A204.1 (cell line): Measurements from ENCODE around the gene TCTN2.

Experiments used
- FAIRE-seq: peaks from 2 replicates; lab custom pipeline; 2012; peaks lifted over from hg19 to GRCh38; lab: Jason Lieb, UNC

TCTN2 gene

DNA sequence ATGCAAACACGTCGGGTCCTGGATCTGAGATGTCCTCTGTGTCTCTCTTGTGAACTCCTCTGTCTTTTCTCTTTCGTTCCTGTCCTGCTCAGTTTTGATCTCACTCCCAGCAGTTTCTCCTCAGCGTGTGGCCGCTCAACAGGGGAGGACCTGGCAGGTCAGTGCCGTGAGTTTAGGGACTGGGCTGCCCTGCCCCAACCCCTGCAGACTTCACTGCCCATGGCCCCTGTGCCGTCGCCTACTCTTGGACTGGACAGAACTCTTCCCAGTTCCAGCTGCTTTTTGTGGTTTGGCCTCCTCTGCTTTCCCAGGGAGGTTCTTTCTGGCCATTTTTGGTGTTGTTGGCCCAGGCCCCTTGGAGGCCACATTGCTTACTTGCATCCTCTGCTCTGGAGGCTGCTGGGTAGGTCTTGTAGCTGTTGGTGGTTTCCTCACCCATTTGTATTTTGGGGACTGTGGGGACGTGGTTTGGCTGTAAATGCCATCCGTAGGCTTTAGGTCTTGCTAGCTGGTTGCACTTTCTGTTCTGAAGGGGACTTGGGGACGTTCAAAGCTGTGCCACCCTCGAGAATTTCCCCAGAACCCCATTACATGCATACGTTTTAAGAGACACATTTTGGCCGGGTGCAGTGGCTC lies 71.1 kb downstream of the TCTN2 start:
- no peak for FAIRE-seq

DNA sequence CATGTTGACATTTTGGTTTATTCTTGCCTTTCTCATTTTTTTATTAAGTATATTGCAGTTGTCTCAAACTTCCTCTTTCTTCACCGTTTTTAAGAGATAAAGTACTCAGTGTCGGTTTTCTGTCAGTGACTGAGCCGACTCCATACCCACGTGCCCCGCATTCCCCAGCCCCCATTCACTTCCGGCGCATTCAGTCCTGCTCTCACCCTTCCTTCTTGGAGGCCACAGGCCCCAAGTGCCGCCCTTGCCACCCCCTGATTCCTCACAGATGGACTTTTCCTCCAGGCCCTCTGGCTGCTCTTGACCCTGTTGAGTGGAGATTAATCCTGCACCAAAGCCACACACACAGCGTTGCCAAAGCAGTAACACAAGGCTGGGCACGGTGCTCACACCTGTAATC lies 72.1 kb downstream of the TCTN2 start:
- FAIRE-seq: no peak

DNA sequence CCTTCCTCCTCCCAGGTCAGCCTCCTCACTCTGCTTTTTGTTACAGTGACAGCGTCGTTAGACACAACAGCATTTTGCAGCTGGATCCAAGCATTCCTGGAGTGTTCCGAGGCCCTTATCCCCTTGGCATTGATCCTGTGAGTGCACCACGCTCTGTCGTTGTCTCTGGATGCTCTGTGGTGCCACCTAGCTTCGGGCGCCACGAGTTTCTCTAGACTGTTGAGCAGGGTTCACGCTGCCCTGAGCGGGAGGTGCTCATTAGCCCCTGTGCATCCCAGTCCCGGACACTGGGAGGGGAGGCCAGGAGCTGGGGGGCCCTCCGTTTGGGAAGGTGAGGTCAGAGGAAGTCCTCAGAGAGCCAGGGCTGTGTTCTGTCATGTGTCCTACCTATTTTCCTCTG lies 73.9 kb downstream of the TCTN2 start:
- FAIRE-seq: no peak

DNA sequence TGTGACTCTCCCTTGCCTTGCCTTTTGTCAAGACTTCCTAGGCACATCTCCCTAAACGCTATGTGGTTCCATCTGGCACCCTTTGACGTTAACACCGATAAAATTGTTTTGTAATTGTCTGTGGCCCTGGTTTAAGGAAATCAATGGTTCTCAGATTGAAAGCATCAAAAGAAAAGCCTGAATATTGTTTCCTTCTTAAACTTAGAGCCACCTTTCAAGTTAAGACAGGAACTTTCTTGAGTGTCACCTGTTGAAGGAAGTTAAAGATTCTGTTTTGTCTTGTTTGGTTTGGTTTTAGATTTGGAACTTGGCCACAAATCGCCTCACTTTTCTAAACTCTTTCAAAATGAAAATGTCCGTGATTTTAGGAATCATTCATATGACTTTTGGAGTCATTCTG lies 76.4 kb downstream of the TCTN2 start:
- no peak for FAIRE-seq

DNA sequence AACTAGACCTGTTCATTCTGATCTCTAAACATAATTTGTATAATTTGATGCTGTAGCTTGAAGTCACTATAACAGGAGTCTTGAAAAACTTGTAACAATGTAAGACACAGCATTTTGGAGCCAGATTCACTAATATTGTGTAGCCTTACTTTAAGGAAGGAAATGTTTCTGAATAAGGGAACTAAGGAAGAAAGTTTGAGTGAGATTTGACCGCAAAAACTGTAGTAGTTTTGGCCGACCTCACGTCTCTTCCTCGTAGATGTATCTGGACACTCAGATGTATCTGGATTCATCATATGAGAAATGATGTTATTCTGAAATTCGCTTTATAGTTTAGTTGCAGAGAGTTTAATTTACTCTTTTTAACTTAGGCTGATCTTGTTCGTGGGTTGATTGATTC lies 77.2 kb downstream of the TCTN2 start:
- FAIRE-seq: no peak

DNA sequence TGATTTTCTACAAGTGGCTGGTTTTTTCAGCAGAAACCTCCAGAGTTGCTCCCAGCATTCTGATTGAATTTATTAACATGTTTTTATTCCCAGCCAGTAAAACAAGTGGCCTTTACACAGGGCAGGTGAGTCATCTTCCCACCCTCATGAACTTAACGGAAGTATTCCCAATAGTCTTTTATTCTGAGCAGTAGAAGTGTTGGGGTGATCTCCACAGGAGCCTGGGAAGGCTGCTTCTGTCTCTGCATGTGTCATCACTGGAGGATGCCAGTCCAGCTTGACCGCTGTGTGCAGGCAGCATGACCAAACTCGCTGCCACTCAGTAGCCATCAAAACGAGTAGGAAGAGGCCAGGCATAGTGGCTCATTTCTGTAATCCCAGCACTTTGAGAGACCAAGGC lies 77.7 kb downstream of the TCTN2 start:
- no peak for FAIRE-seq

DNA sequence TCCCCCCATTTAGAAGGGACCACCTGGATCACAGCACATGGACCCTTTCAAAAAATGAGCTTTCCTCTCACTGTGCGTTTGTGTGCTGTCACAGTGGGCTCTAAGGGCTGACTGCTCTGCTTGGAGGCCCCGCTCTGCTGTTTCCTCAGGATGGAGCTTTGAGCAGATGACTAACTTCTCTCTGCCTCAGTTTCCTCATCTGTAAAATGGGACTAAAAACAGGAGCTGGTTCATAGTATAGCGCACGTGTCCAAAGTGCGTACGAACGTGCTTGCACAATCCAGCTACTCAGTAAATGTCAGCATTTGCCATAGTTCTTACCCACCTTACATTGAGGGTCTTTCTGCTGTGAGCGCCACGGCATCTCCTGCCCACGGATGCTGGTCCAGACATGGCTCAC lies 78.4 kb downstream of the TCTN2 start:
- no peak for FAIRE-seq

DNA sequence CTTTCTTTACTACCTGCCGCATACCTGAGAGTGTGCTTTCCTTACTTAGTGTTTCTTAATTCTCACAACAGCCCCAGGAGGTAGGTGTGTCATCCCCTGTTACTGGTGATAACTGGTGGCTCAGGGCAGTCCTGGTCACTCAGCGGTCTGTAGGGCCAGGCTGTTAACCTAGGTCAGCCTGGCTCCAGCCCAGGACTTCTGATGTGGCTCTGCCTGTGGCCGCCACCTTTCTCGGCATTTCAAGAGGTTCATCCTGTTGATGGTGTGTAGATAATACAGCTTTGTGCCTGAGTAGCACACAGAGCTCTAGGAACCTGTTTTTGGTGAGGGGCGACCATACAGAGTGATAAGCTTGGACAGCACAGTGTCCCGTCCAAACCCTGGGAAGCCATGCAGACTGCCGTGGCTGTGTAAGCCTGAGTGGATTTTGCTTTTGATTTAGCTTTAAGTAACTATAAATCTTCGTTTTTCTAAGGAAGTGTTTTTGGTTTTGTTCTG lies 79.3 kb downstream of the TCTN2 start:
- no peak for FAIRE-seq

DNA sequence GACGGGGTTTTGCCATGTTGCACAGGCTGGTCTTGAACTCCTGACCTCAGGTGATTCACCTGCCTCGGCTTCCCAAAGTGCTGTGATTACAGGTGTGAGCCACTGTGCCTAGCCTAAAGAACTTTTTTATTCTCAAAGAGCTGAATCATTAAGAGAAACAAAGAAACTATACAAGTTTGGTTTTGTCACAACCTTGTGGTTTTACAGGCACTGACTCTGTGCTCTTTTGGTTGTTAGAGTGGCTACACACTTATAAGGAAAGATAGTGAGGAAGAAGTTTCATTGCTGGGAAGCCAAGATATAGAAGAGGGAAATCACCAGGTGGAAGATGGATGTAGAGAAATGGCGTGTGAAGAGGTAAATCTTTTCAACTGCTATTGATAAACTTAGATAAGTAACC lies 81.1 kb downstream of the TCTN2 start:
- FAIRE-seq: no peak

DNA sequence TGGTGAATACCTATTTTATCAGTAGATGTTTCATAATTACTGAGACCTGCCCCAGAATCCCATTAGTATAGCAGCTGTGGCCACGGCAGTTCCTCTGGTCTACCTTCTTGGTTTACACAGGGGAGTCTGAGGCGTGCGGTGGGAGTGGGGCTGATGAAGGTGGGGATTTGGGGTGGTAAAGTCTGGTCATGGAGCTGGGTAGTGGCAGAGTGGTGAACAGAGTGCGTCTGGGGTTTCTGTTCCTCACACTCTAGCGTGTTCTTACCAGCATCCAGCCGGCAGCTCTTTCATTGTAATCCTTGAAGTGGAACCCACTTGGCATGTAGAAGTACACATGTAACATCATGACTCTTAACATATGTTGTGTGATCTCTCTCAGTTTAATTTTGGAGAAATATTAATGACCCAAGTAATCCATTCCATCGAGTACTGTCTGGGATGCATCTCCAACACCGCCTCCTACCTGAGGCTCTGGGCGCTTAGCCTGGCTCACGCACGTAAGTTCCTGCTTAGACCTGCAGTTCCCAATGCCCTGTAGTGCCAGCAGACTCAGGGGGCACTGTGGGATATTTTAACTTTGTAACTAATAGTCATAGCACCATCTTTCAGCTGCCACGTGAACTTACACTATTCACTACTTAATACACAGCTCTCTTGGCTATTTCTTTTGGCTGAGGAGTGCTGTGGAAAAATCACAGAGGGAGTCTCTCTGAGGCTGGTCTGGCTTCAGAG lies 83.3 kb downstream of the TCTN2 start:
- FAIRE-seq: no peak

DNA sequence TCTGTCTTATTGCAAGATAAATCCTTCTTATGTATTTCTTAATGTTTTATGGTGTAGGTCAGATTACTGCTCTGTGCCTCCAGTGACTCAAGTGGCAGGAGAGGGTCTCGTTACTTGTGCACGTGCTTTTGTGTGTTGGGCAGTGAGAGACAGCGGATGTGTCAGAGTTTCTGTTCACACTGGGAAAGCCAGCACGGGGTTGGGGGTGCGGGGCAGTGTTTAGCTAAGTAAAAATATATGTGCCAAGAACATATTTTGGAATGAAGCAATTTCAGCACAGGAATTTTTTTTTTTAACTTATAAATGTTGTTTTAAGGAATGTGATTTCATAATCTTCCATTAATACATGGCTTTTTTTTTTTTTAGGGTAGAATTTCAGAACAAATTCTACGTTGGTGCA lies 86.6 kb downstream of the TCTN2 start:
- no peak for FAIRE-seq
